ENCODE results near the gene ZXDC. TPM values are rescaled to one million over a fixed set of nuclear protein-coding genes. Genes with fewer than 3 reads are reported as not detected.

ZXDC gene
- total and polyA plus RNA-seq, 7 donors = 10.6 to 39.5 (median 30.3) TPM

DNA sequence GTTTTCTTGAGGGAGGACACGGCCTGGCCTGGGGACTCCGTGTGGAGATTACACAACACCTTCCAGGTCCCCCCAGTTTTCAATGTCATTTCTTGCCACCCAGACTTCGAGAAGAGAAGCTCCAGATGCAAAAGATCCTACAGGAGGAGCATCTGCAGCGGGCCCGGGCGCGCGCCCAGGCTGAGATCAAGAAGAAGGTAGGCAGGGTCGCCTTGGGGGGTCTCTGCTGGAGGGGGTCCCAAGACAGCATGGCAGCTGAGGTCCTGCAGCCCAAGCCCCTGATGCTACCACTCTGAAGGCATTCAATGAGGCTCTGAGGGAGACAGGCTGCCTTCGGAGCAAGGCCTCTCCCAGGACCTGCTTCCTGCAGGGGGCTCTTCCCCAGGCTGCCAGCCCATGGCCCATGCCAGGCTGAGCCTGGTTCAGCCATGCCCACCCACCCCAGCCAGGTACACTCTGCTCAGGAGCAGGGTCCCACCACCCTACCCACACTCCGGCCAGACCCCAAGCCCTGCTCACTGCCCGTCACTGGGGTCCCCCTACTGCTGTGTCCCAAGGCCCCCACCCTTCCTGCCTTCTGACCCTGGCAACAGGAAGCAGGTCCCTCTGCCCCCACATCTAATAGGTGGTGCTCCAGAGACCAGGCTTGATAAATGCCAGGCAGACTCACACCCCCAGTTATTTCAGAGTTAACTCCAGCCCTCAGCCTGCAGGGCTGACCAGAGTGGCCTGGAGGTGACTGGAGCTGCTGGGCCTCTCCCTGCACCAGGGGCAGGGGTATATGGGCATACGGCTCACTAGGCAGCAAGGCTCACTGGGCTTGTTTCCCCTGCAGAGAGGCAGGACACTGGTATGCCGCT, 40.0 kb downstream of the ZXDC start:
- no peak overlapping the region for H3K4me3 ChIP-seq
- WGBS, 3 donors = 93 to 98% (median 96%) methylated on average over 14 of the region's 14 CpGs
- H3K27me3 ChIP-seq (ENCODE audit: insufficient read depth in 3 of 3, low read length in 2 of 3) = no peaks in the 10 kb centered on the region
- H3K4me1 ChIP-seq = peaks cover 6% of the 10 kb centered on the region
- no peak overlapping the region for H3K27ac ChIP-seq
- ATAC-seq (no peak), DNase-seq (no peak)
- no peaks in the 10 kb centered on the region for H3K9me3 ChIP-seq
- intact Hi-C loops (cut with DNase I) = no loop called here
- TF ChIP-seq, protein P1, sequence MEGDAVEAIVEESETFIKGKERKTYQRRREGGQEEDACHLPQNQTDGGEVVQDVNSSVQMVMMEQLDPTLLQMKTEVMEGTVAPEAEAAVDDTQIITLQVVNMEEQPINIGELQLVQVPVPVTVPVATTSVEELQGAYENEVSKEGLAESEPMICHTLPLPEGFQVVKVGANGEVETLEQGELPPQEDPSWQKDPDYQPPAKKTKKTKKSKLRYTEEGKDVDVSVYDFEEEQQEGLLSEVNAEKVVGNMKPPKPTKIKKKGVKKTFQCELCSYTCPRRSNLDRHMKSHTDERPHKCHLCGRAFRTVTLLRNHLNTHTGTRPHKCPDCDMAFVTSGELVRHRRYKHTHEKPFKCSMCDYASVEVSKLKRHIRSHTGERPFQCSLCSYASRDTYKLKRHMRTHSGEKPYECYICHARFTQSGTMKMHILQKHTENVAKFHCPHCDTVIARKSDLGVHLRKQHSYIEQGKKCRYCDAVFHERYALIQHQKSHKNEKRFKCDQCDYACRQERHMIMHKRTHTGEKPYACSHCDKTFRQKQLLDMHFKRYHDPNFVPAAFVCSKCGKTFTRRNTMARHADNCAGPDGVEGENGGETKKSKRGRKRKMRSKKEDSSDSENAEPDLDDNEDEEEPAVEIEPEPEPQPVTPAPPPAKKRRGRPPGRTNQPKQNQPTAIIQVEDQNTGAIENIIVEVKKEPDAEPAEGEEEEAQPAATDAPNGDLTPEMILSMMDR (IDR thresholded peaks at IDR 0.05) = no peak
- peaks cover 0 to 56% of the 10 kb centered on the region in 2 donors for H3K36me3 ChIP-seq (ENCODE audit: insufficient read depth in 1 of 2, low read depth in 1 of 2)

DNA sequence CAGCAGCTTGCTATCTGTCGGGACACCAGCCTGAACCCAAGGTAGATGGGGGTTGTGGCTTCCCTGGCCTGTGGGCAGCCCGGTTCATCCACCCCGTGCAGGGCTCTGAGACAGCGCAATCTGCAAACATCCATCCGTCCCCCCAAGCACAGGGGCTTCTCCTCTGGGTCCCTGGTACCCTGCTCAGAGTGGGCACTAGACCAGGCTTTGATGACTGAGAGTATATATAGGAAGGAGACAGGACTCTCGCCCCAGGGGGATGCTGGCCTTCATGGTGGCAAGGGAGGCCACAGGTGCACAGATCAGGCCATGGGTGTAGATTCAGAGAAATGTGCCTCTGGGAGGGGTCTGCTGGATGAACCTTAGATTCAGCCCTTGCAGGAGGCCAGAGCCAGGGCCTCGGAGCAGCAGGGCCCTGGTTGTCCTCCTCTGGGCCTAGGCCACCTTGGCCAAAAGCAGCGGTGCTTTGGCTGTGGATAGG, 40.7 kb downstream of the ZXDC start:
- TF ChIP-seq, protein P1 (IDR thresholded peaks at IDR 0.05) = no peak
- H3K4me3 ChIP-seq = no peak overlapping the region
- H3K4me1 ChIP-seq = peaks cover 6% of the 10 kb centered on the region
- intact Hi-C loops (cut with DNase I) = no loop called here
- no peak for ATAC-seq
- WGBS, 3 donors = 91 to 93% (median 93%) methylated on average over 7 to 8 of the region's 8 CpGs
- no peak for DNase-seq
- H3K27ac ChIP-seq = no peak overlapping the region
- no peaks in the 10 kb centered on the region for H3K27me3 ChIP-seq (ENCODE audit: insufficient read depth in 3 of 3, low read length in 2 of 3)
- peaks cover 0 to 49% of the 10 kb centered on the region in 2 donors for H3K36me3 ChIP-seq (ENCODE audit: insufficient read depth in 1 of 2, low read depth in 1 of 2)
- no peaks in the 10 kb centered on the region for H3K9me3 ChIP-seq

DNA sequence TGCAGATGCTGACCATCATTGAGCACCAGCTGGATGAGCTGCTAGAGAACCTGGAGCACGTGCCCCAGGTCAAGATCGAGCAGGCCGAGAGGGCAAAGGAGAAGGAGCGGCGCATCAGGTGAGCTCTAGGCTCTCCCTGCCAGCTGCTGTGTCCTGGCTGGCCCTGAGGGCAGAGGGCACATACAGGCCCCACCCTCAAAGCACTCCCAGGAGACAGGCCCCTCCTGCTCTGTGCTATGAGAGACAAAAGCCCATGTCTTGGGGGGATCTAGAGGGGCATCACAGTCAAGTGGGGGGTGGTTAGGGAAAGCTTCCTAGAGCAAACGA, 41.5 kb downstream of the ZXDC start:
- 87 to 95% (median 90%) methylated on average over 6 of the region's 6 CpGs for WGBS, 3 donors
- Histone ChIP-seq H3K27ac (no peak overlapping the region), H3K9me3 (no peaks in the 10 kb centered on the region), H3K4me3 (no peak overlapping the region), H3K36me3 (ENCODE audit: insufficient read depth in 1 of 2, low read depth in 1 of 2) (peaks cover 0 to 42% of the 10 kb centered on the region in 2 donors), H3K27me3 (ENCODE audit: insufficient read depth in 3 of 3, low read length in 2 of 3) (no peaks in the 10 kb centered on the region), H3K4me1 (peaks cover 6% of the 10 kb centered on the region)
- no peak for DNase-seq
- TF ChIP-seq, protein P1 (IDR thresholded peaks at IDR 0.05) = no peak
- peak in 1 of 4 donors; percentile 3 for ATAC-seq
- intact Hi-C loops (cut with DNase I) = no loop called here

DNA sequence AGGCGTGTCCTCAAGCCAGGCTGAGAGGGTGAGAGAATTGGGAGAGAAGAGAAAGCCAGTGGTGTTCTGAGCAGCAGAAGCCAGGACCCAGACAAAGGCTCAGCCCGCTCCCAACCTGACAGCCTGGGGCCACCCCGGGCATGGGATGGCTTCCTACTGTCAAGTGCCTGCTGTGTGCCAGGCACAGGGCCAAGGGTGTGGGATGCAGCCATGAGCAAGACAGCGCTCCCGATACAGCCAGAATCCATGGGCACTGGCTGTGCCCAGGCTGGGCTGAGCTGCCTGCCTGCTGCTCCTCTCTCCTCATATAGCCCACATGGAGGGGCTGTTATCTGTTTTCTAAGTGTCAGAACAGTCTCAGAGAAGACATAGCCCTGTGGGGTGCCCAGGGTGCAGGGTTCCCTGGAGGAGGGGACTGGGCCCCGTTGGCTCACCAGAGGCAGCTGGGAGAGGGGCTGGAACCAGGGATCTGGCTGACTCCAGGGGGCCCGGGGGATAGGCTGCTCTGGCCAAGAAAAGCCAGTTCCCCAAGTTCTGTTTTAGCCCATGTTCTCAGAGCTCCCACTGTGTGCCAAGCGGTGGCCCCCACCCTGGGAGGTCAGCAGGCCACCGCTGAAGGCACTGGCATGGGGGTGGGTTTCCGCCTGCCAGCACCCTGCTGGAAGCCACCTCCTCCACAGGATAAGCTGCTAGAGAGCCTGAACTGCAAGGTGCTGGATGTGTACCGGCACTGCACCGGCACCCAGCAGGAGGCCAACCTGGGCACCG, 42.0 kb downstream of the ZXDC start:
- DNase-seq (peak; percentile 53 to 75), ATAC-seq (peak; percentile 80 to 86 (median 82))
- Histone ChIP-seq H3K27me3 (ENCODE audit: insufficient read depth in 3 of 3, low read length in 2 of 3) (no peaks in the 10 kb centered on the region), H3K9me3 (no peaks in the 10 kb centered on the region), H3K27ac (peak overlapping the region; percentile 15), H3K4me1 (peaks cover 6% of the 10 kb centered on the region), H3K4me3 (no peak overlapping the region), H3K36me3 (ENCODE audit: insufficient read depth in 1 of 2, low read depth in 1 of 2) (peaks cover 0 to 36% of the 10 kb centered on the region in 2 donors)
- WGBS, 3 donors = 70 to 84% (median 72%) methylated on average over 13 of the region's 13 CpGs
- TF ChIP-seq, protein P1 (IDR thresholded peaks at IDR 0.05) = no peak
- intact Hi-C loops (cut with DNase I) = no loop called here

Measured in psoas muscle (tissue), 8 donors.